Measurements from ENCODE around the gene DCLK1.

The DCLK1 gene

DNA sequence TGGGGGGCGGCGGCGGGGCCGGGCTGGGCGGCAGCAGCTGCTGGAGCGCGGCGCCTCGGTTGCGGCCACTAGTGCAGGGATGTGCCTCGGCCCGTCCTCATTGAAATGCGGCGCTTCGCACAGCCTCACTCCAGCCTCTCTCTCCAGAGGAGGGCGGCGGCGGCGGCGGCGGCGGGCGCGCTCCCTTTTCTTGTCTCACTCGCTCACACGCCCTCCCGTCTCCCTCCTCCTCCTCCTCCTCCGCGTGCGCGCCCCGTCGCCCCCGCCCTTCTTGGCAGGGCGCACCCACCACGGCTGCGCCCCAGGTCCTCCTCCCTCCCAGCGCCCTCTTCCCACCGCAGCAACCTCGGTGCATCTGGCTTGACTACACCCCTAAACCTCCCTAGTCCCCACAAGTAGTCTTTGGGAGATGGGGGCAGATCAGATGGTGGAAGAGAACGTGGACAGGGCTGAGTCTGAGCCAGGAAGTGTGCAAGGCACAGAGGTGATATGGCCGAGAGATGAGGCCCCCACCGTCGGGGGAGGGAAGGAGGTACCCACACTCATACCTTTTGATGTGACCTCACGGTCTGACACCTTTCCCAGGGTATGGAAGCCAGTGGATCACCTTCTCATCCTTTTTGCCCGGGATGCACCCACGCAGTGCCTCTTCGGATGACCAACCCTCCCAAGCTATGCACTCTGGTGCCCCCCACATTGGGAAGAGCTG lies at the start of gene DCLK1:
Gene DCLK1 (minus strand): TSS at position 161 of the 709 bp plus-strand sequence.
- DNase-seq: peak in 1 of 2 experiments; percentile 10

DNA sequence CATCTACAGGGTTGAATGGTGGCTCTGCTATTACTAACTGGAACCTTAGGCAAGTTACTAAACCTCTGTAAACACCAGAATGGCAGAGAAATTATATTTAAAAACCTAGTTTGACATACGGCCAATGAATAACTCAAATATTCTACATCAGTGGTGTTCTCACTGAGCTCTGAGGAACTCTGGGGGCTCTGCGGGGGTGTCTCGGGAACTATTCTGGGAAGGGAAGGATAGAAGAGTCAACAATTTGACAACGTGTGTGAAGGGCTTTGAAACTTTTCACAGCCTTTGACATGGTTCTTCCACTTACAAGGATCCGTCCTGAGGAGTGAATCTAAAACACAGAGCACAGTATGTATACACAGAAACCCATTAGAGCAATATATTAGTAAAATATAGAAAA lies 44.4 kb upstream of the DCLK1 start:
- DNase-seq: no peak

DNA sequence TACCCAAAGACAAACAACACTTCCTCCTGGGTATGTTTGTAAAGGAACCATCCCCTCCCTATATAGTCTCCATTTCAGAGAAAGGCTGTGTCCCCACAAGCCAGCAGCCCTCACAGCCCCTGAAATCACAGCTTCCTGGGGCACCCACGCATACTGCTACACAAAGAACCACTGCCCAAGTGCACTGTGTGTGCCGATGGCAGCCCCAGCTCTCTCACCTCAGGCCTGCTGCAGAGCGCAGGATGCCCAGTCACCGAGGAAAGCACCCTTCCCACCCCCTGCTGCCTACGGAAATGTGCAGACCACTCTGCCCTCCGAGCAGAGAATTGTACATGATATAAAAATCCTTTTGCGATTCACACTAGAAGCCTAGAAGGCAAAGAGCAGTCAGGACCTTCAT lies 43.7 kb upstream of the DCLK1 start:
- DNase-seq: no peak

DNA sequence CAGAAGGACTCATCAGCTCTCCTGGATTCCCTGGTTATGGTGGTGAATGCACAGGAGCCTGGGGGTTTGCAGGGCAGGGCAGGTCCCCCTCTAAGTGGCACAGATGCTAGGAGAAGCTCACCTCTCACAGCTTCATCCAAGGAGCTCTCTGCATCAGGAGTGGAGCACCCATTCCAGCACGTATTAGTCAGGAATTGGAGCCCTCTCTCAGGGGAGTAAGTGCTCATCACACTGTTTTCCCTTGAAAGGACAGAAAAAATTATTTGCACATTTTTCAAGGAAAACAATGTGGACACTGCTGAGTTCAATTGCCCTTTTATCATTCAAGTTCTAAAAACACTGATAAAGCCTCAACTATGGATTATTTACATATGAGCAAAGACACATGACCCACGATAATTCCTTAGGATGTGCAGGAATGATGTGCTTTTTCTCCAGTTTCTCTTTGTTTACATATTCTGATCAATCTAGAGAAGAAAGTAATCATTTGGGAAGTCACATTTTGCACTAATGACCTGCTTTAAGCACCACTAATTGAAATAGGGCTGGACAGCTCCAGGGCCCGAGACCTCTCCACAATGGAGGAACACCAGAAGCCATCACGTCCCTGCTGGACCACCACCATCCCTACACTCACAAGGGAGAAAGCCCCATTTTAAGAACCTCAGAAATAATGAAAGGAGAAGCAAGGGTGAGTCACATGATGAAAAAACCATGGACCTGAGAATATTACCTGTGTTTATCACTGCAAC lies 42.6 kb upstream of the DCLK1 start:
- no peak for DNase-seq

GRCh38 chr13:36166046-36166445 lies 34.9 kb upstream of the DCLK1 start:
- DNase-seq: no peak

DNA sequence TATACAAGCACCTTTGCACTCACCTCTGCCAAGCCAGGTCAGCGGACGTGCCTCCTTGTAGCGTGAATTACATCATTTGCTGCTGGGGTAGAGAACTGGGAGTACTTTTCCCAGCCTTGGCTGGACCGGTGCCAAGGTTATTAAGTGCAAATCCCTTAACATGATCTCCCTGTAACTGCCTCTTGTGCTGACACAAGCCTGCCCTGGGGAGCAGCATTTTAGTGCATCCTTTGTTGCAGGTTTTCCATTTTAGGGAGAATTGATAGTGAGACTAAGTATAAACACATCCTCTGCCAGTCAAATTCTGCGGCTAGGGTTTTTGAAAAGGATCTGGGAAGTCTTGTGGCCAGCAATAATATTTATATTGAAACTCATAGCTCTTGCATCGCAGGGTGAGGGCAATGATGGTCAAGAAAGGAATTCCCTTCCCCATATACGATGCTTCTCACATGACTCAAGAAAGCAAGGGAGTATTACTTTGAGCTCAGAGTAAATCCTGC lies 32.7 kb upstream of the DCLK1 start:
- DNase-seq: no peak

GRCh38 chr13:36163286-36163685 lies 32.1 kb upstream of the DCLK1 start:
- no peak for DNase-seq

GRCh38 chr13:36160297-36160696 lies 29.1 kb upstream of the DCLK1 start:
- no peak for DNase-seq

- DNase-seq: no peak
Observed at GRCh38 chr13:36158611-36159010, 27.4 kb upstream of the DCLK1 start.

DNA sequence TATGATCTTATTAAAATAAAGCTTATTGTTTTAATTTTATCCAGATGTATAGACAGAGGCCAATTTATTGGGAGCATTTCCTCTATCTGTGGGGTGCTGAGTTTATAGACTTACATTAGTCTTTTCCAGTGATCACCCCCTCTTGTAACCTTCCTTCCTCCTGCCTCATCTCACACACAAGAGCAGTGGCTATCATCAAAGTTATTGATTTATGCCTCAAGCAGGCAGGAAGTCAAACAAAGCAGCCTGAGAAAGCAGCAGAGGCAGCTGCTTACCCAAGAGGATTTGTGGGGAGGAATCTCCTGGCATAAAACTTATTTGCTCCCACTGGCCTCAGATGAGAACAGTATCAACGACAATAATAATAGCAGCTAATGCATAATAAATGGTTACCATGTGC lies 26.3 kb upstream of the DCLK1 start:
- DNase-seq: no peak

- no peak for DNase-seq
Observed at GRCh38 chr13:36154567-36155291, 23.5 kb upstream of the DCLK1 start.

GRCh38 chr13:36151591-36151990 lies 20.4 kb upstream of the DCLK1 start:
- DNase-seq: no peak

DNA sequence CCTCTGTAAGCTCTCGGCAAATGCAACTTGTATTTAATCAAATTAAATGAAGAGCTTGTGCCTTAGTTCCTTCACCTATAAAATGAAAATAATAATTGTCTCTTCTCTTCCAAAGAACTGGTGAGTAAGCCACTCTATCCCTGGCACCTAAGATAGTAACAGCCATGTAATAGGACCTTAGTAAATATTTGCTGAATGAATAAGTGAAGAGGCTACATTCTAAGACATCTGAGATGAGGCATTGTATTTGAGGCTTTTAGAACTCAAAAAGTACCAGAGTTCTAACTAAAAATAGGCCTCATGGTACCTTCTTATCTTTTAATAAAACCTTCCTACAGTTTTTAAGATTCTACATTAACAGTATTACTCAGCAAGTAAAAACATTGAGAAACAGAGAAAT lies 17.3 kb upstream of the DCLK1 start:
- DNase-seq: no peak

- DNase-seq: no peak
Observed at GRCh38 chr13:36147330-36147729, 16.1 kb upstream of the DCLK1 start.

DNA sequence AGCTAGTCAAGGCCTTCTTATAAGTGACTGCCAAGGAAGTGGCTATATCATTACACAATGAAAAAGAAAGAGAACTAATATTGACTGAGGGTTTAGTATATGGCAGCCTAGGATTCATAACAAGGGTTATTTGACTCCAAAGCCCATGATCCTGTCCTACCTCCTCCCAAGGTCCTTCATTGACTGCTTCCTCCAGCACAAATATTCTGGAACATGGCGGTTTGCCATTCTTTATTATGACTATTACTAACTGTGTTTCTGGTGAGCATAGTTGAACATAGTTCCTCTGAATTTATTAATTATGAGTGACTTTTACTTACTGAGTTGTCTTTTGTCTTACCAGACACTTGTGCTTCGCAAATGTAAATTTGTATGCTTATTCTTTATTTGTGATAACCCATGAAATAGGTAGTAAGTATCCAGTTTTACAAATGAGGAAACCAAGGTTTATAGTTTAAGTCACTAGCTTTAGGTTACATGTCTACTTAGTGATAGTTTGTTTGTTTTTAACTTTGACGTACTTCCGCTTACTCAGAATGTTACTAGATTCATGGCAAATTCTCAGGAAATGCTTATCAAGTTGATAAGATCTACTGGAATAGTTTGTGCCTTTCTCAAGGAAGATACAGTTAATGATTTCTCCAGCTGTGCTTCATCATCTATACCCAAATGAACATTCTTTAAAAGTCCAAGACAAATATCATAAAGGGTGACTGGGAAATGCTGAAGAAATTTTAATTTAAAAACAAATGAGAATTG lies 15.5 kb upstream of the DCLK1 start:
- no peak for DNase-seq

- no peak for DNase-seq
Observed at GRCh38 chr13:36143738-36144137, 12.6 kb upstream of the DCLK1 start.

DNA sequence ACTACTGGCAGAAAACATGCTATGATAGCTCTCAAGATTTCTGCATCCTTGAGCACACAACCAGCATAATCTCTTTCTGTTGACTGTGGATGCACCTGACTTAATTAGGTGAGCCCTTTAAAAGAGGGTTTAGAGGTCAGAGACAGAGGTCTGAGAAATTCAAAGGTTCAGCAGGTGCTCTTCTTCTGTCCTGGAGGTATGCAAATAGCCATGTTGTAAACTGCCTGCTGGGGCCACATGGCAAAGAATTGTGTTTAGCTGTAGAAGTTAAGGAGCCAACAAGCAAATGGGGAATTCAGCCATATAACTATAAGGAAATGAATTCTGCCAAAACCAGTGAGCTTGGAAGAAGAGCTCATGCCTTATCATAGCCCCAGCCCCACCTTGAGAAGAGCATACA lies 11.6 kb upstream of the DCLK1 start:
- no peak for DNase-seq

GRCh38 chr13:36135876-36136275 lies 4.7 kb upstream of the DCLK1 start:
- no peak for DNase-seq

DNA sequence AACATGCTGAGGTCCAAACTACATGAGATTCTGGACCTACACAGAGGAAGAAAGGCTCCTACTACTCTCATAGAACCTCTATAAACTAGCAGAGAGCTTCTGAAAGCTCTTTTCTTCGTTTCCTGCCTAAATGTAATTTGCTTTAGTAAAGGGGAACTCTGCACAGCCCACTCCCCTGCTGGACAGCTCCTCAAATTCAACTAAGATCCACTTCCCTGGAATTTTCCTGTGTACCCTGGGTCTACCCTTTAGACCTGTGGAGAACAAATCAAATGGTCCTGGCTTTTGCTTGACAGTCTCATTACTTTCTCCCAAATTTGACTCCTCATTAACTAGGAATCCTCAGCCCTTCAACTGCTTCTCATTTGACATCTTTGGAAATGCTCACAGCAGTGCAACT lies 3.5 kb upstream of the DCLK1 start:
- no peak for DNase-seq

DNA sequence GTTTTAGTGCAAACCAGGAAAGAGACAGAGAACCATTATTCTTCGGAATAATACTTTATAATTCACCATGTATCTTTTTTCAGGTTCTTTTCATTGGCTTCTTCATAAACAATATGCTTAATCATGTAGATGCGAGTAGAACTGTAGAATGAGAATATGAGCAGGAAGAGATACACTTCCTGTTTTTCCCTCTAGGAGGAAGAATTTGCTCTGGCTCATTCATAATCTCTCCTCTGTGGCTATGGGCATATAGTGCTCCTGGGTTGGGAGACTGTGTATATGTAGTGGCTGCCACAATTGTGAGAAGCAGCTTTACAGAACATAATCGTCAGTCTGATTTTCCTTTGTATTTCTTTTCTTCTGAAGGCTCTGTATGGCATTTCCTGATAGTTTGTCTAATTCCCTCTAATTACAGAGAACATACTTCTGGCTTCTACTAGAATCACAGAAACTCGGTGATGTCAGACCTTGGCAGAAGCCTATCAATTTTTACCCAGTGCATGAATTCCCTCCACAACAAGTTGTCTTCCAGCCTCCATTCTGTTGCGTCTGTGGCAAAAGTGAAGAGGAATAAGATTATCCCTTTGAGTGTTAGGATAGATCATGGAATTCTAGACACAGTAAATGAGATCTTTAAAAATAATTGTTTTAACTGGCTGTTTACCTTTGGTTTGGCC lies 2.9 kb upstream of the DCLK1 start:
- DNase-seq: no peak

DNA sequence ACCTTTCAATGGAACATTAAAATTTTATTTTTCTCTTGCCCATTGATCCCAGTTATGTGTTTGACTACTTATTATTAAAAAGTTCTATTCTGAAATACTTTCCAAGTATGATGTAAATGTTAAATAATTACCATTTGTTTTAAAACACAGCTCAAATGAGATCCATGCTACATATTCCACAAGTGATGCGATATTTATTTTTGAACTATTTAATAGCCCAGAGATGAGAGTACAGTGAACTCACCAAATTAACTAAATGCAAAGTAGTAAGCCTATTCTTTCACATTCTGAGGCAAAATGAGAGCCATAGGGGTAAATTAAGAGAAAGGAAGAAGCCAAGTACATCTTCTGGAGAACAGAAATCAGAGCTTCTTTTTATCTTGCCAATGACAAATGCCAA lies 1.2 kb upstream of the DCLK1 start:
- no peak for DNase-seq

GRCh38 chr13:36131931-36132297 lies 732 bp upstream of the DCLK1 start:
- no peak for DNase-seq

Data from Kasumi-1 (cell line).